NCI-H446 (cell line): ENCODE data around the gene FAN1.
"Not testable (repeated sequence)": the region's sequence is repeated elsewhere in the genome, so short reads cannot be mapped to it uniquely, and the experiment has no call there.

Source experiments
- DNase-seq, 2 experiments: peaks; one replicate each; lab custom pipeline; 2025; lab: John Stamatoyannopoulos, UW

FAN1 gene

GRCh38 chr15:30903497-30904187 is at the start of gene FAN1:
Gene FAN1 (plus strand): TSS chr15:30903915. CDS start chr15:30904664, 749 bp downstream.
- DNase-seq: peak; percentile 64 to 87

DNA sequence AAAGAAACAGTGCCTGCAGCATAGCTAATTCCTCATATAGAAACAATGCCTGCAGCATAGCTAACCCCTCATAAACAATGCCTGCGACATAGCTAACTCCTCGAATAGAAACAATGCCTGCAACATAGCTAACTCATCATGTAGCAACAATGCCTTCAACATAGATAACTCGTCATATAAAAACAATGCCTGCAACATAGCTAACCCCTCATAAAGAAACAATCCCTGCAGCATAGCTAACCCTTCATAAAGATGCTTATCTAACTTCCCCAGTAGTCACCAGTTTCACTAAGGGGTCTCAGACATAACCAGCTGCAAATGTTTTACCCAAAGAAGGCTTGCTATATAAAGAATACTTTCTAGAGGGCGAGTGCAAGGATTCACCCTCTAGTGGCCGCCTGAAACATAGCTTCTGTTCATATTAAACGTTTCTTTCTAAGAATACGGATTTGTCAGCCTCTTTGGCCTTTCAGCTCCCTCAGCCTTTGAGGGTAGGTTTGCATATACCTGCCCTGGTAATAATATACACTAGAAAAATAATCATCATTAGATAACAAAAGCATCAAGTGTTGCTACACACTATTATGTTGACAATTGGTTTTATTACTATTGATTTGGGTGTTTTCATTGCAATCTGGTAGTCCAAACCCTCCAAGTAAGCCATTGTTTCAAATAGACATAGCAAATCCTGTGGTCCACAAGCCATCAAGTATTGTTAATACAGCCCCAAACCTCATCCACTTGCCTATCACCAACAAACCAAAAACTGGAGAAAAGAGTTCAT is 44.4 kb upstream of the FAN1 start:
- DNase-seq: no peak

- DNase-seq: no peak
These were observed 38.5 kb upstream of the FAN1 start for GRCh38 chr15:30865257-30865656.

GRCh38 chr15:30870681-30871080 is 33.0 kb upstream of the FAN1 start:
- no peak for DNase-seq

DNA sequence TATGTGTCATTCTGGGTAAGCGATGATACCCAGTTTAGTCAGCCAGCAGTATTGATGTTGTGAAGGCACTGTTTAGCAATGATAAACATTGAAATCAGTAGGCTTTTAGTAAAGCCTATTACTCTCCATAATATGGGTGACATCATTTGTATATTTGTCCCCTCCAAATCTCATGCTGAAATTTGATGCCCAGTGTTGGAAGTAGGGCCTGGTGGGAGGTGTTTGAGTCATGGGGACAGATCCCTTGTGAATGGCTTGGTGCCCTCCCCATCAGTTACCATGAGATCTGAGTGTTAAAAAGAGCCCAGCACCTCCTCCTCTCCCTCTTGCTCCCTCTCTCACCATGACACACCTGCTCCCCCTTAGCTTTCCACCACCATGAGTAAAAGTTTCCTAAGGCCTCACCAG is 31.4 kb upstream of the FAN1 start:
- DNase-seq: no peak

DNA sequence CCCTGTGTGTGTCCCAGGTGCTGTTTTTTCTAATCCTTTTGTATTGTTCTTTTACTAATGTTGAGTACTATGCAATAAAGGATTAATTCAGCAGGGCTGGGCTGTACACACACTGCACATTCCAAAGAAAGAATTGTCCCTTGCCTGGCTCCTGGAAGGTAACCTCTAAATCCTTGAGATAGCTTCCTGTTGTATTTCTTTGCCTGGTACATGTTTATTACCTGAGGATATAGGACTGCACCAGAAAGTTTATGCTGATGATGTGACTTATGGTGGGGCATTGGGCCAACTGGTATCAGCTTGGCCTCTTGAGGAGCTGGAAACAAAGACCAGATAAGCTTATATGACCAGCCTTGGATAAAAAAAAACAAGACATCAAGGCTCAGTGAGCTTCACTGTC is 26.6 kb upstream of the FAN1 start:
- DNase-seq: no peak

- DNase-seq: no peak
These were observed 25.2 kb upstream of the FAN1 start for GRCh38 chr15:30878515-30878914.

DNA sequence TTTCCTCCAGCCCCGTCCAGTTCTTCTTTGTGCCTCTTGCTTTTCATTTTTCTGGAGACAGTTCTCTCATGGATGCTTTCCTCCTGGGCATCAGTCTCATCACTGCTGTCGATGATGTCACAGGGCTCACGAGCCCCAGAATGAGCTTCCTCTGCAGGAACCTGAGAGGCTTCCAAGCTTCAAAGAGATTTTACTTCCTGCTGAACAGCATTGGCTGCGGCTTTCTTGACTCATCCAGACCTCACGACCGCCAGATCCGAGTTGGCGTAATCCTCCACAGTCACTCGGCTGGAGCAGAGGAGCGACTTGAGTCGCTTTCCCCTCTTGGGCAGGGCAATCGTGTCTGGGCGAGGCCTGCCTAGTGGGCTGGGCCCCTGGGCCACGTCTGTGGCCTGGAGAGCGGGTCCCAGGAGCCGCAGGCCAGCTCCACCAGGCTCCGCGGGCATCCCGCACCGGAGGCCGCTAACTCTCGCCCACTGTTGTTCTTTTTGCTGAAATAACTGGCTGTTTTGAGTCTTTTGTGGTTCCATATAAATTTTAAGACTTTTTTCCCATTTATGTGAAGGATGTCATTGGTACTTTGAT is 20.8 kb upstream of the FAN1 start:
- no peak for DNase-seq

DNA sequence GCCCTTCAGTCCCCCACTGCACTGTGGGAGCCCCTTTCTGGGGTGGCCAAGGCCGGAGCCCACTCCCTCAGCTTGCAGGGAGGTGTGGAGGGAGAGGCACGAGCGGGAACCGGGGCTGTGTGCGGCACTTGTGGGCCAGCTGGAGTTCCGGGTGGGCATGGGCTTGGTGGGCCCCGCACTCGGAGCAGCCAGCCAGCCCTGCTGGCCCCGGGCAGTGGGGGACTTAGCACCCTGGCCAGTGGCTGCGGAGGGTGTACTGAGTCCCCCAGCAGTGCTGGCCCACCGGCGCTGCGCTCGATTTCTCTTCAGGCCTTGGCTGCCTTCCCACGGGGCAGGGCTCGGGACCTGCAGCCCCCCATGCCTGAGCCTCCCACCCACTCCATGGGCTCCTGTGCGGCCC is 20.0 kb upstream of the FAN1 start:
- not testable (repeated sequence) for DNase-seq

DNA sequence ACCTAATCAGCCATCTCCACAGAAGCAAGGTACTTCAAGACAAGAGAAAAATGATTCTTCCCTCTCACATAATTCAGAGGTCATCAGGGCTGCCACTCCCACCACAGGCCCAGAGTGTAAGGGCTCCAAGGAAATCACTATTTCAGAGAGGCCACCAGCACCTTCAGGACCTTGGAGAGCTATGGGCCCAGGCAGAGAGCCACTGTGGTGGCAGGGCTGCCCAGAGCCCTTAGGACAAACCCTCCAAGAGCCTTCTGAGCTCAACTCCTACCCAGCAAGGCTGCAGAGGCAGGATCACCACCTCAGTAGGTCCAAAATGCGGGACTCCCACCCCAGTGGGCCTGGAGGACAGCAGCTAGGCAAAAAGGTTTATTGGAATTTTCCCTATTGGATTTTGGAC is 17.9 kb upstream of the FAN1 start:
- DNase-seq: no peak

DNA sequence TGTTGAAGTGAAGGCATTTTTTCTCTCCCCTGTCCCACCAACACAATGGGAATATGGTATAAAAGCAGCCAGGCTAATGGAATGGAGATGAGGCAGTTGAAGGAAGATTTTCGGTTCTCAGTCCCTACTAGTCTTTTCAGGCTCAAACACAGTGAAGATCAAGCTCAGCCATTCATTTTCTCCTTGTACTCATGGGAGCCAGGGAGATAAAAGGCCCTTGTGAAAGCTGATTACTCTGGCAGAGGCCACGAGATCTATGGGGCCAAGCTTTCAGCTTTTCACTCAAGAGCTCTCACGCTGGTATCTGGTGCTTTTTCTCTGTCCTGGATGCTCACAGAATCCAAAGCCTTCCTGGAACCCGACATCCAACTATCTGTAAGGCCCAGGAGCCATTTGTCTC is 14.5 kb upstream of the FAN1 start:
- no peak for DNase-seq

DNA sequence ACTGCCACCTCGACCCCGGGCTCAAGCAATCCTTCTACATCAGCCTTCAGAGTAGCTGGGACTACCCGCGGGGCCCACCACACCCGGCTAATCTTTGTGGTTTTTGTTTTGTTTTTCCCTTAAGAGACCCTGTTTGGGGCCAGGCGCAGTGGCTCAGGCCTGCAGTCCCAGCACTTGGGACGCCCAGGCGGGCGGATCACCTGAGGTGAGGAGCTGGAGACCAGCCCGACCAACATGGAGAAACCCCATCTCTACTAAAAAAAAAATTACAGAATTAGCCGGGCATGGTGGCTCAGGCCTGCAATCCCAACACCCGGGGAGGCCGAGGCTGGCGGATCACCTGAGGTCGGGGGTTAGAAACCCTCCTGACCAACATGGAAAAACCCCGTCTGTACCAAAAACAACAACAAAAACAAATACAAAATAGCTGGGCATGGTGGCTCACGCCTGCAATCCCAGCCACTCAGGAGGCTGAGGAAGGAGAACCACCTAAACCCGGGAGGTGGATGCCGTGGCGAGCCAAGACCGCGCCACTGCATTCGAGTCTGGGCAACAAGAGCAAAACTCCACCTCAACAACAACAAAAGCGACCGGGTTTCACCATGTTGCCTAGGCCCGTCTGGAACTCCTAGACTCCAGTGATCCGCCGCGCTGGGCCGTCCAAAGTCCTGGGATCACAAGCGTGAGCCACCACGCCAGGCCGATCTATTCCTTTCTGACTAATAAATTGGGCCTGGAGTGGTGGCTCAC is 8.1 kb upstream of the FAN1 start:
- DNase-seq: no peak

DNA sequence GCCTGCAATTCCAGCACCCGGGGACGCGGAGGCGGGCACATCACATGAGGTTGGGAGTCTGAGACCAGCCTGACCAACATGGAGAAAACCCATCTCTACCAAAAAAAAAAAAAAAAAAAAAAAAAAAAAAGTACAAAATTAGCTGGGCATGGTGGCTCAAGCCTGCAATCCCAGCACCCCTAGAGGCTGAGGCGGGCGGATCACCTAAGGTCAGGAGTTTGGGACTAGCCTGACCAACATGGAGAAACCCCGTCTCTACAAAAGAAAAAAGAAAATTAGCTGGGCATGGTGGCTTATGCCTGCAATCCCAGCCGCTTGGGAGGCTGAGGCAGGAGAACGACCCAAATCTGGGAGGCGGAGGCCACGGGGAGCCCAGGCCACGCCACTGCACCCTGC is 7.5 kb upstream of the FAN1 start:
- DNase-seq: no peak

- no peak for DNase-seq
These were observed 1.8 kb upstream of the FAN1 start for GRCh38 chr15:30901889-30902288.

DNA sequence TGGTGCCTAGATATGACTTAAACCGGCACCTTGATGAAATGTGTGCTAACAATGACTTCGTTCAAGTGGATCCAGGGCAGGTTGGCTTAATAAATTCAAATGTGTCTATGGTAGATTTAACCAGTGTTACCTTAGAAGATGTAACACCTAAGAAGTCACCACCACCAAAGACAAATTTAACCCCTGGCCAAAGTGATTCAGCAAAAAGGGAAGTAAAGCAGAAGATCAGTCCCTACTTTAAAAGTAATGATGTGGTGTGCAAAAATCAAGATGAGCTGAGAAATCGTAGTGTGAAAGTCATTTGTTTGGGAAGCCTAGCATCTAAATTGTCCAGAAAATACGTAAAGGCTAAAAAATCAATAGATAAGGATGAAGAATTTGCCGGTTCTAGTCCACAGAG is 1.1 kb downstream of the FAN1 start:
- no peak for DNase-seq

DNA sequence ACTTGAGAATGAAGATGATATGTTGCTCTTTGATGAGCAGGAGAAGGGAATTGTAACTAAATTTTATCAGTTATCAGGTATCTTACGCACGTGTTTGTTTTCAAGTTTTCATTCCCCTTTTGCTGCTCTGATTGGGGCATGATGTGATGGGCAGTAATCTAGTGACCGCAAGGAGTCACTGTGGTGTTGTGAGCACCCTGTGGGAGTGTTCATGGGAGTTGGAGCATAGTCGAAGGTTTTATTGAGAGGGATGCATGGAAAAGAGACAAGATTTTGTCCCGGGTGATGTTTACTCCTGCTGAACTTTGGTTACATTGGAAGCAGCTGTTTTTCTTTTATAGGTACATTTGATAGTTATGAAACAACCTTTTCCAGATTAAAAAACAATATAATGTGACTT is 2.1 kb downstream of the FAN1 start:
- DNase-seq: no peak

- DNase-seq: no peak
These were observed 2.7 kb downstream of the FAN1 start for GRCh38 chr15:30906366-30906765.

DNA sequence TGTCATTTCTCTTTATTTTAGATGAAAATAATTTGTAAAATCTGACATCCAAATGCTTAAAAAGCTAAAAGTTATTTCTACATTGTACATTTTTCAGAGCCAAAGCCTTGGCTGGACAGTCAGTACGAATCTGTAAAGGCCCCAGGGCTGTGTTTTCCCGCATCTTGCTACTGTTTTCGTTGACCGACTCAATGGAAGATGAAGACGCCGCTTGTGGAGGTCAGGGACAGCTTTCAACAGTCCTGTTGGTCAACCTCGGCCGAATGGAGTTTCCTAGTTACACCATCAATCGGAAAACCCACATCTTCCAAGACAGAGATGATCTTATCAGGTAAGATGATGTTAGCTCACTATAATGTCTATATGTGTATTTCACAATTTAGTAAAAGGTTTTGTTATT is 10.0 kb downstream of the FAN1 start:
- DNase-seq: no peak

GRCh38 chr15:30917013-30917412 is 13.3 kb downstream of the FAN1 start:
- no peak for DNase-seq

- no peak for DNase-seq
These were observed 14.0 kb downstream of the FAN1 start for GRCh38 chr15:30917675-30918074.

DNA sequence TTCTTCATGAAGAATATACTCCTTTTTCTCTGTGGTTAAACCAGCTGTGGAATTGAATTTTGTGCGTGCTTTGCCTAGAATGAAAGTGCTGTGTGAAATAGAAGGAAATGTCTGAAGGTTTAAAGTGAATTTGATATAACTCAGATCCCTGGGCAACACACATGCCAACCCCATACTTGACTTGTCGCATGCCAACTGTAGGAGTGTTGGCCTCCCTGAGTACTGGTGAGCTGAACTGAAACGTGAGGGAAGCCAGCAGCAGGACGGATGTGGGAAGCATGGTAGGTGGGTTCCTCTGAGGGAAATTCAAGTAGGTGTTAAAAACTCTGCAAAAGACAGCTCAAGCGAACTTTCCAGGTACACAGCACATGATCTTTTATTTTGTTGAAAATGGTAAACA is 14.7 kb downstream of the FAN1 start:
- DNase-seq: no peak

- no peak for DNase-seq
These were observed 16.3 kb downstream of the FAN1 start for GRCh38 chr15:30919877-30920550.
